ENCODE measurements around the gene PIK3R6. TPM values are rescaled to one million over a fixed set of nuclear protein-coding genes. Genes with fewer than 3 reads are reported as not detected.
A peak's percentile ranks its signal among the peaks of the same experiment; 100 is the strongest.

The PIK3R6 gene
- total RNA-seq, 3 donors from 2014 or later (not counting 1 experiment from before 2014, with no cell fraction given) = 0.84 to 6.3 (median 1.4) TPM

DNA sequence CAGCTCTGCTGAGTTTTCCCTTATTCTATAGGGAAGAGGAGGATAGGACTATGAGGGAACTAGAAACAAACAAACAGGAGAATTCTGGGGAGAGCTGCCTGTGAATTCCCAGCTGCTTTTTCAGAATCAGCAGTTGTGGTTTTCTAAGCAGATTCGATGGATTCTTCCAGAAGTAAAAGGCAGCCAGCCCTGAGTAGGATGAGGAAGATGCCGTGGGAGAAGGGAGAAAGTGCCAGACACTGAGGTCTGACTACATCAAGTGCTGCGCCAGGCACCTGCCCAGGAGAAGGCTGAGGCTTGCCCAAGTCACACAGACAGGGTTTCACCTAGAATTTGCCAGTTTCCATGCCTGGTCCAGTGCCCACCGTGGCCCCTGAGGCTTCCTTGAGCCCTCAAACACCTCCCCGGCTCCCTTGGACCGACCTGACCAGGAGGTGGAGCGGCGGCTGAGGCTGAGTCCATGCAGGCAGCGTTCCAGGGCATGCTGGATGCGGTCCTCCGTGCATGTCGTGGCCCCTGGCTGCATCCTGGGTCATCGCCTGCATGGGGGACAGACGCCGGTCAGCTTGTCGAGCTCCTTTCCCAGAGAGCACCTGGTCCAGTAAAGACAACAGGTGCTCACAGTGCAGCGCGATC lies 43.6 kb upstream of the PIK3R6 start:
- ATAC-seq (no peak), DNase-seq (no peak)
- Mint-ChIP-seq H3K36me3 (peaks cover 21% of the 10 kb centered on the region), H3K4me1 (peaks cover 52 to 64% of the 10 kb centered on the region in 2 donors), H3K9me3 (no peaks in the 10 kb centered on the region), H3K27me3 (ENCODE audit: low read depth in 2 of 2) (no peaks in the 10 kb centered on the region), H3K4me3 (no peak overlapping the region), H3K27ac (peak overlapping the region; percentile 62 to 86)
- WGBS (ENCODE audit: insufficient coverage) = 96% methylated on average over 18 of the region's 18 CpGs
- H3K4me3 ChIP-seq (ENCODE audit: low read length) = no peak overlapping the region
- peaks cover 36% of the 10 kb centered on the region for H3K4me1 ChIP-seq (ENCODE audit: control insufficient read depth, insufficient read depth, low read length)
- intact Hi-C loops (cut with micrococcal nuclease) = no loop called here
- peaks cover 60% of the 10 kb centered on the region for H3K36me3 ChIP-seq (ENCODE audit: control insufficient read depth, insufficient read depth, low read length)
- TF ChIP-seq, protein P1, sequence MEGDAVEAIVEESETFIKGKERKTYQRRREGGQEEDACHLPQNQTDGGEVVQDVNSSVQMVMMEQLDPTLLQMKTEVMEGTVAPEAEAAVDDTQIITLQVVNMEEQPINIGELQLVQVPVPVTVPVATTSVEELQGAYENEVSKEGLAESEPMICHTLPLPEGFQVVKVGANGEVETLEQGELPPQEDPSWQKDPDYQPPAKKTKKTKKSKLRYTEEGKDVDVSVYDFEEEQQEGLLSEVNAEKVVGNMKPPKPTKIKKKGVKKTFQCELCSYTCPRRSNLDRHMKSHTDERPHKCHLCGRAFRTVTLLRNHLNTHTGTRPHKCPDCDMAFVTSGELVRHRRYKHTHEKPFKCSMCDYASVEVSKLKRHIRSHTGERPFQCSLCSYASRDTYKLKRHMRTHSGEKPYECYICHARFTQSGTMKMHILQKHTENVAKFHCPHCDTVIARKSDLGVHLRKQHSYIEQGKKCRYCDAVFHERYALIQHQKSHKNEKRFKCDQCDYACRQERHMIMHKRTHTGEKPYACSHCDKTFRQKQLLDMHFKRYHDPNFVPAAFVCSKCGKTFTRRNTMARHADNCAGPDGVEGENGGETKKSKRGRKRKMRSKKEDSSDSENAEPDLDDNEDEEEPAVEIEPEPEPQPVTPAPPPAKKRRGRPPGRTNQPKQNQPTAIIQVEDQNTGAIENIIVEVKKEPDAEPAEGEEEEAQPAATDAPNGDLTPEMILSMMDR (IDR thresholded peaks at IDR 0.05) = no peak
- no peaks in the 10 kb centered on the region for H3K9me3 ChIP-seq (ENCODE audit: control insufficient read depth, insufficient read depth, low read length)
- no peaks in the 10 kb centered on the region for H3K27me3 ChIP-seq (ENCODE audit: control insufficient read depth, insufficient read depth, low read length)
- H3K27ac ChIP-seq (ENCODE audit: low read length) = no peak overlapping the region

DNA sequence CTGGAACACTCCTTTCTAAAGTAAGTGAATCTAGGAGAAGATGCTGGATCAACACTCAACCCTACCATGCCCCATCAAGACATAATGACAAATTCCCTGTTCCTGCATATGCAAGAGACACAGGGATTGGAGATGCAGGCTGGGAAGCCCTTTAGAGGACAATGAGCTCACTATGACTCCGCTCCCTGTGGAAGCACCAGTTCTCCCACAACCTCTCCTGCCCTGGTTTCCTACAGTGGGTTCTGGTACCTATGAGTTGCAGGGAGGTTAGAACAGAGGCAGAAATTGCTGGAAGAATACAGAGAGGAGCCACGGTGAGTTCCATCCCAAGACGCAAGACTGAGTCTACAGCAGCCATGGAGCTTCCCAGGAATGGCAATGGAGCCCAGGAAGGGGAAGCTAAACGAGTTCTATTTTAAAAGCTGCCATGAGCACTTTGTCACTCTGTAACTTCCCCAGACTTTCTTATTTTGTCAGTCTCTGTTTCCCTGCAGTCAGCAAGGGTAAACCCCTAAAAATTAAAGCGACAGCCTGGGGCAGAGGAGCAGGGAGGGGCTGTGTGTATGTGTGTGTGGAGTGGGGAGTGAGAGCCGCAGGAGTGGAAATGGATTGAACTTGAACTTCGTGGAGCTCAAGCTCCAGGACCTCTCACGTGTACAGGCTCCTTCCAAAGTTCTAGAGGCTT lies 42.3 kb upstream of the PIK3R6 start:
- 88% methylated on average over 7 of the region's 8 CpGs for WGBS (ENCODE audit: insufficient coverage)
- TF ChIP-seq, protein P1 (IDR thresholded peaks at IDR 0.05) = no peak
- intact Hi-C loops (cut with micrococcal nuclease) = no loop called here
- H3K27ac Mint-ChIP-seq = peak overlapping the region; percentile 62 to 86
- H3K27me3 Mint-ChIP-seq (ENCODE audit: low read depth in 2 of 2) = no peaks in the 10 kb centered on the region
- ATAC-seq (no peak), DNase-seq (no peak)
- peaks cover 63 to 65% of the 10 kb centered on the region in 2 donors for H3K4me1 Mint-ChIP-seq
- H3K36me3 ChIP-seq (ENCODE audit: control insufficient read depth, insufficient read depth, low read length) = peaks cover 67% of the 10 kb centered on the region
- H3K4me3 ChIP-seq (ENCODE audit: low read length) = no peak overlapping the region
- no peaks in the 10 kb centered on the region for H3K9me3 Mint-ChIP-seq
- no peaks in the 10 kb centered on the region for H3K9me3 ChIP-seq (ENCODE audit: control insufficient read depth, insufficient read depth, low read length)
- no peak overlapping the region for H3K27ac ChIP-seq (ENCODE audit: low read length)
- peaks cover 37% of the 10 kb centered on the region for H3K4me1 ChIP-seq (ENCODE audit: control insufficient read depth, insufficient read depth, low read length)
- no peak overlapping the region for H3K4me3 Mint-ChIP-seq
- peaks cover 22% of the 10 kb centered on the region for H3K36me3 Mint-ChIP-seq
- no peaks in the 10 kb centered on the region for H3K27me3 ChIP-seq (ENCODE audit: control insufficient read depth, insufficient read depth, low read length)

DNA sequence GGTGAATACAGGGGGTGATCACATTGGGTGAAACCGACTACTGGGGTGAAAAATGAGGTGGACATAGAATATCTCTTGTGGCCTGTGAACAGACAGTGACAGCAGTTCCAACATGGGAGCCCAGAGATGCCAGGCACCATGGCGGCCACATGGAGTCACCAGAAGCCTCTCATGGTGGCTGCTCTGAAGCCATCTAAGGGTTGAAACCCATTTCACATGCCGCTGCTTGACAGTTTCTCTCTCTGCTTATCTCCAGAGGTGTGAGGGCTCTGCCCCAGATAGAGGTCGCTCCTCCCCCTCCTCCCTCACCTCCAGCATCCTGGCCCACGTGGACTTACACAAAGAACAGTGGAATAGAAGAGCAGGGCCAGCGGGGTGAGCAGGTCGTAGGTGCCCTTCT lies 37.9 kb upstream of the PIK3R6 start:
- TF ChIP-seq, protein P1 (IDR thresholded peaks at IDR 0.05) = peak; percentile 14
- Mint-ChIP-seq H3K4me3 (no peak overlapping the region), H3K36me3 (peaks cover 34% of the 10 kb centered on the region), H3K27me3 (ENCODE audit: low read depth in 2 of 2) (no peaks in the 10 kb centered on the region), H3K4me1 (peaks cover 43 to 52% of the 10 kb centered on the region in 2 donors), H3K9me3 (no peaks in the 10 kb centered on the region), H3K27ac (peak overlapping the region; percentile 94 to 95)
- Histone ChIP-seq H3K4me1 (ENCODE audit: control insufficient read depth, insufficient read depth, low read length) (peaks cover 25% of the 10 kb centered on the region), H3K4me3 (ENCODE audit: low read length) (no peak overlapping the region), H3K27me3 (ENCODE audit: control insufficient read depth, insufficient read depth, low read length) (no peaks in the 10 kb centered on the region), H3K27ac (ENCODE audit: low read length) (peak overlapping the region; percentile 55), H3K9me3 (ENCODE audit: control insufficient read depth, insufficient read depth, low read length) (no peaks in the 10 kb centered on the region), H3K36me3 (ENCODE audit: control insufficient read depth, insufficient read depth, low read length) (peaks cover 68% of the 10 kb centered on the region)
- ATAC-seq = peak; percentile 73 to 92 (median 92)
- peak in 1 of 2 donors; percentile 50 for DNase-seq
- 74% methylated on average over 6 of the region's 7 CpGs for WGBS (ENCODE audit: insufficient coverage)
- intact Hi-C loops (cut with micrococcal nuclease) = loop anchor here (1.0 kb wide), 1 partner anchor 93 kb away; no protein-coding TSS in a partner anchor

Measured in natural killer cell (primary cell).